DOHH2 (cell line): ENCODE data around the gene ODC1.

Experiments used
- H3F3A ChIP-seq: fragments of 200-600 bp; sonication (generic), shearing (Covaris generic); 2 replicates; pipeline ENCODE4 v1.6.0; 2016; ENCODE audit warnings: antibody characterized with exemption, mild to moderate bottlenecking; ENCODE audit not compliant: control insufficient read depth, insufficient read depth
- H3K27ac ChIP-seq: fragments of 200-600 bp; sonication (generic); 2 replicates; pipeline ENCODE4 v1.5.1; 2014; ENCODE audit warnings: low read depth, mild to moderate bottlenecking, low read length, moderate library complexity
- H3K27me3 ChIP-seq: fragments of 200-600 bp; sonication (generic); 2 replicates; pipeline ENCODE4 v1.6.1; 2014; ENCODE audit warnings: mild to moderate bottlenecking, low read length, mixed read lengths; ENCODE audit not compliant: control insufficient read depth
- H3K36me3 ChIP-seq: fragments of 200-600 bp; sonication (generic); 2 replicates; pipeline ENCODE4 v1.6.1; 2014; ENCODE audit warnings: mild to moderate bottlenecking, low read length, moderate library complexity, mixed read lengths; ENCODE audit not compliant: control insufficient read depth
- H3K4me1 ChIP-seq: fragments of 200-600 bp; sonication (generic); 2 replicates; pipeline ENCODE4 v1.6.1; 2014; ENCODE audit warnings: mild to moderate bottlenecking, low read length, mixed read lengths; ENCODE audit not compliant: control insufficient read depth
- H3K4me2 ChIP-seq: fragments of 200-600 bp; sonication (generic); 2 replicates; pipeline ENCODE4 v1.6.0; 2014; ENCODE audit warnings: mild to moderate bottlenecking, low read length, moderate library complexity
- H3K4me3 ChIP-seq: fragments of 200-600 bp; sonication (generic); 2 replicates; pipeline ENCODE4 v1.5.1; 2014; ENCODE audit warnings: mild to moderate bottlenecking, low read length, mixed read lengths
- H3K79me2 ChIP-seq: fragments of 200-600 bp; sonication (generic); 2 replicates; pipeline ENCODE4 v1.6.1; 2014; ENCODE audit warnings: mild to moderate bottlenecking, low read length, mixed read lengths; ENCODE audit not compliant: control insufficient read depth
- H3K9me2 ChIP-seq: fragments of 200-600 bp; sonication (generic); replicated peaks from 2 replicates; pipeline ENCODE4 v1.6.1; 2014; ENCODE audit warnings: mild to moderate bottlenecking, low read length, mixed read lengths; ENCODE audit not compliant: control insufficient read depth
- H3K9me3 ChIP-seq: fragments of 200-600 bp; sonication (generic); 2 replicates; pipeline ENCODE4 v1.6.1; 2014; ENCODE audit warnings: antibody characterized with exemption, low read length, mixed read lengths; ENCODE audit not compliant: control insufficient read depth, insufficient read depth
- H4K20me1 ChIP-seq: fragments of 200-600 bp; sonication (generic); 2 replicates; pipeline ENCODE4 v1.6.0; 2014; ENCODE audit warnings: low read depth, mild to moderate bottlenecking, antibody characterized with exemption, low read length, moderate library complexity; ENCODE audit not compliant: control insufficient read depth, insufficient read depth
- CTCF ChIP-seq: fragments of 200-600 bp; sonication (generic); IDR thresholded peaks from one replicate; pipeline ENCODE4 v1.5.1; 2014; ENCODE audit warnings: antibody characterized with exemption, mild to moderate bottlenecking, low read depth, low read length; ENCODE audit not compliant: poor library complexity, severe bottlenecking
- EZH2phosphoT487 ChIP-seq: fragments of 200-600 bp; sonication (generic); IDR thresholded peaks from 2 replicates; pipeline ENCODE4 v1.6.1; 2017; ENCODE audit warnings: borderline replicate concordance, mild to moderate bottlenecking, antibody characterized with exemption, low read length, moderate library complexity, mixed read lengths

Gene ODC1

GRCh38 chr2:10469301-10469700 is 21.2 kb upstream of the ODC1 start:
- Histone ChIP-seq H3K4me1 (no peaks in the 10 kb centered on the region), H3K27ac (no peak overlapping the region), H3K9me2 (no peaks in the 10 kb centered on the region), H3K4me2 (no peak overlapping the region), H3K9me3 (no peaks in the 10 kb centered on the region), H4K20me1 (no peaks in the 10 kb centered on the region), H3K79me2 (no peaks in the 10 kb centered on the region), H3K4me3 (no peak overlapping the region), H3K36me3 (no peaks in the 10 kb centered on the region), H3F3A (no peaks in the 10 kb centered on the region), H3K27me3 (peaks cover 6% of the 10 kb centered on the region)
- TF ChIP-seq CTCF, result no peak
- no peak for TF ChIP-seq EZH2phosphoT487

GRCh38 chr2:10467401-10467800 is 19.3 kb upstream of the ODC1 start:
- no peaks in the 10 kb centered on the region for H3K9me2 ChIP-seq
- TF ChIP-seq EZH2phosphoT487 (no peak), CTCF (no peak)
- H3K4me2 ChIP-seq, result no peak overlapping the region
- H3K9me3 ChIP-seq, result no peaks in the 10 kb centered on the region
- H3K27ac ChIP-seq, result no peak overlapping the region
- no peaks in the 10 kb centered on the region for H3F3A ChIP-seq
- H3K79me2 ChIP-seq, result no peaks in the 10 kb centered on the region
- no peak overlapping the region for H3K4me3 ChIP-seq
- H3K36me3 ChIP-seq, result no peaks in the 10 kb centered on the region
- H3K4me1 ChIP-seq, result no peaks in the 10 kb centered on the region
- no peaks in the 10 kb centered on the region for H4K20me1 ChIP-seq
- peaks cover 6% of the 10 kb centered on the region for H3K27me3 ChIP-seq

- Histone ChIP-seq H3K4me2 (no peak overlapping the region), H3K9me3 (no peaks in the 10 kb centered on the region), H3K36me3 (no peaks in the 10 kb centered on the region), H3K27ac (no peak overlapping the region), H3K79me2 (no peaks in the 10 kb centered on the region), H3F3A (no peaks in the 10 kb centered on the region), H3K4me1 (no peaks in the 10 kb centered on the region), H3K27me3 (peaks cover 7% of the 10 kb centered on the region; the same call in 1 of the 2 replicates), H3K4me3 (no peak overlapping the region), H4K20me1 (no peaks in the 10 kb centered on the region), H3K9me2 (no peaks in the 10 kb centered on the region)
- TF ChIP-seq CTCF (no peak), EZH2phosphoT487 (no peak)
Observed at GRCh38 chr2:10466801-10467200, 18.7 kb upstream of the ODC1 start.

- no peaks in the 10 kb centered on the region for H3K9me2 ChIP-seq
- H3K9me3 ChIP-seq, result no peaks in the 10 kb centered on the region
- no peaks in the 10 kb centered on the region for H3F3A ChIP-seq
- TF ChIP-seq CTCF, result no peak
- H3K4me3 ChIP-seq, result no peak overlapping the region
- no peaks in the 10 kb centered on the region for H3K4me1 ChIP-seq
- peaks cover 10% of the 10 kb centered on the region; the same call in 1 of the 2 replicates for H3K27me3 ChIP-seq
- H4K20me1 ChIP-seq, result no peaks in the 10 kb centered on the region
- H3K36me3 ChIP-seq, result no peaks in the 10 kb centered on the region
- H3K27ac ChIP-seq, result no peak overlapping the region
- H3K4me2 ChIP-seq, result no peak overlapping the region
- no peaks in the 10 kb centered on the region for H3K79me2 ChIP-seq
Observed at GRCh38 chr2:10465910-10466309, 17.8 kb upstream of the ODC1 start.
